Panc1 (cell line): ENCODE measurements around the gene SHOC2. TPM values are rescaled to one million over a fixed set of nuclear protein-coding genes. Genes with fewer than 3 reads are reported as not detected.

ENCODE experiments used
- ATAC-seq: fragments of 200-7000 bp; cut with Tn5 transposase; 2 replicates; pipeline ENCODE4 v1.9.1; 2020; ENCODE audit warnings: mild to moderate bottlenecking, moderate library complexity
- BruUV-seq: library from RNA; stranded (reverse); fragments of 400-500 nt; replicated peaks from 2 replicates; lab custom pipeline; 2021; lab: Mats Ljungman, UMichigan
- CTCF ChIA-PET: fragments of 300-600 bp; sonication (Branson Sonifier 250); formaldehyde crosslinking; loops from one replicate; lab custom pipeline; 2022; ENCODE audit warnings: antibody characterized with exemption; lab: Charles Lee
- POLR2A ChIA-PET: fragments of 300-600 bp; sonication (Branson Sonifier 250); formaldehyde crosslinking; loops from one replicate; lab custom pipeline; 2022; ENCODE audit warnings: antibody characterized with exemption; lab: Charles Lee
- DNase-seq: peaks from one replicate; pipeline ENCODE4 v3.0.0-alpha.2; 2010; ENCODE audit warnings: low read depth, low spot score
- H3K27ac ChIP-seq: 2 replicates; pipeline ENCODE4 v1.5.1; 2011; ENCODE audit warnings: mild to moderate bottlenecking, low read length, inconsistent platforms
- H3K27me3 ChIP-seq: fragments of 200-500 bp; sonication (Bioruptor generic); 2 replicates; pipeline ENCODE4 v1.6.0; 2014; ENCODE audit warnings: low read length, inconsistent platforms; ENCODE audit not compliant: control insufficient read depth, insufficient read depth
- H3K36me3 ChIP-seq: fragments of 200-500 bp; sonication (Bioruptor generic); 2 replicates; pipeline ENCODE4 v1.5.1; 2014; ENCODE audit warnings: inconsistent platforms, mild to moderate bottlenecking, low read length, moderate library complexity; ENCODE audit not compliant: control insufficient read depth, insufficient read depth
- H3K4me1 ChIP-seq: 2 replicates; pipeline ENCODE4 v1.5.1; 2011; ENCODE audit warnings: inconsistent platforms, mild to moderate bottlenecking, low read length, moderate library complexity; ENCODE audit not compliant: control insufficient read depth, insufficient read depth
- H3K4me3 ChIP-seq, 2 experiments: 2 replicates each; pipeline ENCODE4 v1.5.1; 2011 to 2012; ENCODE audit warnings: low read depth in 2 of 2, low read length in 2 of 2, mild to moderate bottlenecking in 2 of 2, inconsistent platforms in 1 of 2, moderate library complexity in 1 of 2
- H3K9me3 ChIP-seq: fragments of 200-500 bp; sonication (Bioruptor generic); 2 replicates; pipeline ENCODE4 v1.5.1; 2014; ENCODE audit warnings: low read depth, mild to moderate bottlenecking, inconsistent platforms, low read length, moderate library complexity; ENCODE audit not compliant: control insufficient read depth, insufficient read depth
- CTCF ChIP-seq: fragments of 450-650 bp; IDR thresholded peaks from 2 replicates; pipeline ENCODE4 v1.5.1; 2017; ENCODE audit warnings: mild to moderate bottlenecking
- POLR2AphosphoS5 ChIP-seq: IDR thresholded peaks from 2 replicates; pipeline ENCODE4 v1.6.1; 2012; ENCODE audit warnings: mild to moderate bottlenecking, low read depth, low read length, moderate library complexity
- REST ChIP-seq, 2 experiments: IDR thresholded peaks; 2 replicates each; pipeline ENCODE4 v1.6.1; 2011 to 2012; ENCODE audit warnings: low read depth in 2 of 2, control low read depth in 1 of 2, low read length in 1 of 2, mild to moderate bottlenecking in 1 of 2, moderate library complexity in 1 of 2; ENCODE audit not compliant: insufficient read depth in 1 of 2
- SIN3A ChIP-seq: IDR thresholded peaks from 2 replicates; pipeline ENCODE4 v1.6.1; 2012; ENCODE audit warnings: low read depth, mild to moderate bottlenecking, low read length, moderate library complexity, borderline replicate concordance; ENCODE audit not compliant: insufficient read depth
- TCF7L2 ChIP-seq: IDR thresholded peaks from 2 replicates; pipeline ENCODE4 v1.6.1; 2011; ENCODE audit warnings: mild to moderate bottlenecking, low read depth, low read length, inconsistent platforms
- in situ Hi-C: cut with HindIII; loops from 2 replicates; pipeline ENCODE4 v1.10.0; 2016; ENCODE audit warnings: low sequenced_read_pairs, low pct_unique_long_range_greater_than_20kb
- intact Hi-C: fragments of 100-400 bp; cut with micrococcal nuclease; formaldehyde crosslinking; loops from one replicate; pipeline ENCODE4 v1.10.0; 2022; ENCODE audit not compliant: unreplicated experiment
- total RNA-seq: library from RNA; stranded (reverse); gene quantifications from one replicate; pipeline ENCODE4 v1.2.1, GENCODE V29; 2021; ENCODE audit not compliant: unreplicated experiment

Gene SHOC2
- total RNA-seq, 1 experiment from 2014 or later, result 56.6 TPM

- POLR2A ChIA-PET, result interaction anchor here (0.6 kb wide), 1 partner anchor 1589 kb away, joined by 3 read pairs; no protein-coding TSS in a partner anchor
- Histone ChIP-seq H3K4me3 (no peak overlapping the region), H3K27me3 (no peaks in the 10 kb centered on the region), H3K9me3 (no peaks in the 10 kb centered on the region), H3K27ac (no peak overlapping the region), H3K4me1 (peaks cover 11% of the 10 kb centered on the region; the same call in 1 of the 2 replicates), H3K36me3 (0 out of 2 replicates have a peak, but pooled peaks cover 1% of the 10 kb centered on the region)
- DNase-seq (no peak), ATAC-seq (no peak)
- CTCF ChIA-PET, result interaction anchor here (0.6 kb wide), 1 partner anchor 9 kb away, joined by 3 read pairs; no protein-coding TSS in a partner anchor
- TF ChIP-seq TCF7L2 (no peak), CTCF (no peak), SIN3A (no peak), POLR2AphosphoS5 (no peak), REST (IDR thresholded peaks at IDR 0.05; ENCODE audit: insufficient read depth in 1 of 2, low read depth in 2 of 2, low read length in 1 of 2) (no peak)
- in situ Hi-C loops, result no loop called here
- intact Hi-C loops, result no loop called here
- BruUV-seq, result no TSS peak
Measured at GRCh38 chr10:110881905-110882304, 37.5 kb upstream of the SHOC2 start.

GRCh38 chr10:110883924-110884323, 35.5 kb upstream of the SHOC2 start:
- peak overlapping the region; percentile 75 for H3K27ac ChIP-seq
- H3K4me1 ChIP-seq, result peaks cover 11% of the 10 kb centered on the region; the same call in 1 of the 2 replicates
- DNase-seq (no peak), ATAC-seq (peak; percentile 93)
- no peak for TF ChIP-seq SIN3A
- H3K9me3 ChIP-seq, result no peaks in the 10 kb centered on the region
- intact Hi-C loops, result no loop called here
- in situ Hi-C loops, result no loop called here
- no peaks in the 10 kb centered on the region for H3K36me3 ChIP-seq
- no peaks in the 10 kb centered on the region for H3K27me3 ChIP-seq
- CTCF ChIA-PET, result no interaction called here
- no TSS peak for BruUV-seq
- H3K4me3 ChIP-seq, result peak overlapping the region; percentile 29 to 43
- POLR2A ChIA-PET, result interaction anchor here (1.5 kb wide), 1 partner anchor 12 kb away, joined by 17 read pairs; the partner anchor contains the start of gene PDCD4

- peaks cover 11% of the 10 kb centered on the region; the same call in 1 of the 2 replicates for H3K4me1 ChIP-seq
- no peaks in the 10 kb centered on the region for H3K27me3 ChIP-seq
- in situ Hi-C loops (no loop called here), intact Hi-C loops (no loop called here)
- H3K9me3 ChIP-seq, result no peaks in the 10 kb centered on the region
- no peaks in the 10 kb centered on the region for H3K36me3 ChIP-seq
- CTCF ChIA-PET, result interaction anchor here (1.0 kb wide), 1 partner anchor 15 kb away, joined by 4 read pairs; the partner anchor contains the start of gene PDCD4
- peak overlapping the region; percentile 37 for H3K27ac ChIP-seq
- no peak overlapping the region for H3K4me3 ChIP-seq
- no TSS peak for BruUV-seq
- TF ChIP-seq CTCF, result no peak
- no peak for TF ChIP-seq REST (IDR thresholded peaks at IDR 0.05; ENCODE audit: insufficient read depth in 1 of 2, low read depth in 2 of 2, low read length in 1 of 2)
- no peak for TF ChIP-seq POLR2AphosphoS5
- no peak for TF ChIP-seq TCF7L2
- no peak for DNase-seq
- ATAC-seq, result peak; percentile 32; the same call in 1 of the 2 replicates
- POLR2A ChIA-PET, result no interaction called here
Measured at GRCh38 chr10:110885932-110886674, 33.3 kb upstream of the SHOC2 start.
